ENCODE results near the gene DDX53.

Gene DDX53

DNA sequence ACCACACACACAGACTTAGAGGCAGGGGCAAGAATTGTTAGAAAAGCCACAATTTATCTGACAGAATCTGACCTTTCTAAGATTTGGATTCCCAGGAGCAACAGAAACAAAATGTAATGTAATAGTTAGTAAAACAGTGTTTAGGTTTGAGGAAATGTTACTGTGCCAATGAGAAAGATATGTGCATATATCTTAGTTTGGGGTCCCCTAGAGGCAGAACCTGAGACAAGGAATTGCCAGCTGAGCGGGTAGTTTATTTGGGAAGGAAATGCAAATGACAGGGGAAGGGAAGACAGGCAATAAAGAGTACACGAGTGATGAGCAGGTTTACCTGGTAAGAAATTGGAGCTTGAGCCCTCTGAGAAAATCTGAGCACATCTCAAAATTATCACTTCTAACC lies 31.3 kb upstream of the DDX53 start:
- DNase-seq: no peak
- ChIA-PET POLR2A (no interaction called here), CTCF (no interaction called here)
- H3K9me3 ChIP-seq (ENCODE audit: control extremely low read depth in 1 of 5, control insufficient read depth in 4 of 5, insufficient read depth in 2 of 5, low read depth in 1 of 5, low read length in 4 of 5): peaks cover 0 to 1% (median 0%) of the 10 kb centered on the region in 5 experiments
- no peaks in the 10 kb centered on the region for H3K4me1 ChIP-seq (ENCODE audit: control extremely low read depth in 1 of 4, control insufficient read depth in 4 of 4, insufficient read depth in 4 of 4, low read length in 3 of 4)
- H3K4me3 ChIP-seq (ENCODE audit: control insufficient read depth in 1 of 7, extremely low read depth in 1 of 7, insufficient read depth in 4 of 7, low read depth in 2 of 7, low read length in 6 of 7): no peak overlapping the region
- H3K36me3 ChIP-seq (ENCODE audit: control insufficient read depth in 4 of 4, insufficient read depth in 4 of 4, low read length in 3 of 4): no peaks in the 10 kb centered on the region
- peaks cover 0 to 2% (median 0%) of the 10 kb centered on the region in 5 experiments for H3K27me3 ChIP-seq (replicated peaks in 2 of 5; ENCODE audit: control insufficient read depth in 4 of 5, insufficient read depth in 5 of 5, low read length in 4 of 5)
- WGBS (ENCODE audit: insufficient coverage): 60% methylated on average over 1 of the region's 2 CpGs
- H3K27ac ChIP-seq (ENCODE audit: insufficient read depth in 1 of 2, low read depth in 1 of 2, low read length in 2 of 2, poor library complexity in 1 of 2, severe bottlenecking in 2 of 2): no peak overlapping the region

DNA sequence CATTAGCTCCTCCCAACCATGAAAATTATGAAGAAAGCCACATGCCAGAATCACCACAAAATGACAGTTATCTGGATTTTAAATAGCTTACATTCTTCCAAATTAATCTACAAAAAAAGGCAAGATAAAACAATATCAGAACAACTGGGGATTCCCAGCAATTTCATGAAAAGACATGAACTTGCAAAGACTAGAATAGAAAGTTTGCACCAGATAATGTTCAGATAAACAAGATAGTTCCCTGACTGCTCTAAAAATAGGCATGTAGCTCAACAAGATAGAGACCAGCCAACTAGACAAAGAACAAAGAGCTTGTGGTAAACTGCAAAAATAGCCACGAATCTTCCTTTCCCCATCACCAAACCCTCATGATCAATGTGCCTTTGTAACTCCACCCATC lies 30.3 kb upstream of the DDX53 start:
- DNase-seq: peak in 1 of 3 donors; percentile 28
- 40% methylated on average over 1 of the region's 1 CpG for WGBS (ENCODE audit: insufficient coverage)
- Histone ChIP-seq H3K9me3 (ENCODE audit: control extremely low read depth in 1 of 5, control insufficient read depth in 4 of 5, insufficient read depth in 2 of 5, low read depth in 1 of 5, low read length in 4 of 5) (peaks cover 0 to 1% (median 0%) of the 10 kb centered on the region in 5 experiments), H3K27me3 (replicated peaks in 2 of 5; ENCODE audit: control insufficient read depth in 4 of 5, insufficient read depth in 5 of 5, low read length in 4 of 5) (peaks cover 0 to 2% (median 0%) of the 10 kb centered on the region in 5 experiments), H3K4me3 (ENCODE audit: control insufficient read depth in 1 of 7, extremely low read depth in 1 of 7, insufficient read depth in 4 of 7, low read depth in 2 of 7, low read length in 6 of 7) (no peak overlapping the region), H3K4me1 (ENCODE audit: control extremely low read depth in 1 of 4, control insufficient read depth in 4 of 4, insufficient read depth in 4 of 4, low read length in 3 of 4) (no peaks in the 10 kb centered on the region), H3K36me3 (ENCODE audit: control insufficient read depth in 4 of 4, insufficient read depth in 4 of 4, low read length in 3 of 4) (no peaks in the 10 kb centered on the region), H3K27ac (ENCODE audit: insufficient read depth in 1 of 2, low read depth in 1 of 2, low read length in 2 of 2, poor library complexity in 1 of 2, severe bottlenecking in 2 of 2) (no peak overlapping the region)
- POLR2A ChIA-PET: no interaction called here
- CTCF ChIA-PET: interaction anchor here (0.9 kb wide), 1 partner anchor 21 kb away, joined by 3 read pairs; no protein-coding TSS in a partner anchor

GRCh38 chrX:22970861-22971260 lies 28.9 kb upstream of the DDX53 start:
- H3K9me3 ChIP-seq (ENCODE audit: control extremely low read depth in 1 of 5, control insufficient read depth in 4 of 5, insufficient read depth in 2 of 5, low read depth in 1 of 5, low read length in 4 of 5): peaks cover 0 to 3% (median 0%) of the 10 kb centered on the region in 5 experiments
- no peak overlapping the region for H3K4me3 ChIP-seq (ENCODE audit: control insufficient read depth in 1 of 7, extremely low read depth in 1 of 7, insufficient read depth in 4 of 7, low read depth in 2 of 7, low read length in 6 of 7)
- ChIA-PET POLR2A (no interaction called here), CTCF (no interaction called here)
- H3K27me3 ChIP-seq (replicated peaks in 2 of 5; ENCODE audit: control insufficient read depth in 4 of 5, insufficient read depth in 5 of 5, low read length in 4 of 5): peaks cover 0 to 2% (median 0%) of the 10 kb centered on the region in 5 experiments
- no CpG with 5 or more reads among the region's 1 CpG for WGBS (ENCODE audit: insufficient coverage)
- no peaks in the 10 kb centered on the region for H3K36me3 ChIP-seq (ENCODE audit: control insufficient read depth in 4 of 4, insufficient read depth in 4 of 4, low read length in 3 of 4)
- no peak overlapping the region for H3K27ac ChIP-seq (ENCODE audit: insufficient read depth in 1 of 2, low read depth in 1 of 2, low read length in 2 of 2, poor library complexity in 1 of 2, severe bottlenecking in 2 of 2)
- no peak for DNase-seq
- H3K4me1 ChIP-seq (ENCODE audit: control extremely low read depth in 1 of 4, control insufficient read depth in 4 of 4, insufficient read depth in 4 of 4, low read length in 3 of 4): no peaks in the 10 kb centered on the region

- 100% methylated on average over 2 of the region's 4 CpGs for WGBS (ENCODE audit: insufficient coverage)
- CTCF ChIA-PET: no interaction called here
These were observed 25.1 kb upstream of the DDX53 start for GRCh38 chrX:22974616-22975015.

DNA sequence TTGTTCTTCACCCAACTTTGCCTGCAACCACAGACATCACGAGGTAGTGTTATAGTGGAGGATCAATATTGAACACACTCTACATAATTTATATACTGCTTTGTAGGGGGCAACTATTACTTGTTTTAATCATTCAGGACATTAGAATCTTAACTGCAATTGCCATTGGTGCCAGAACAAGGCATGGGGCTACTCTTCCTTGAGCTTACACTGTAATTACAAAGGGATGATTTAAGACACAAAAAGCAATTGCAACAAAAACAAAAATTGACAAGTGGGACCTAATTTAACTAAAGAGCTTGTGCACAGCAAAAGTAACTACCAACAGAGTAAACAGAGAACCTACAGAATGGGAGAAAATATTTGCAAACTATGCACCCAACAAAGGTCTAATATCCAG lies 24.0 kb upstream of the DDX53 start:
- no peak for DNase-seq
- Histone ChIP-seq H3K4me1 (ENCODE audit: control extremely low read depth in 1 of 4, control insufficient read depth in 4 of 4, insufficient read depth in 4 of 4, low read length in 3 of 4) (no peaks in the 10 kb centered on the region), H3K36me3 (ENCODE audit: control insufficient read depth in 4 of 4, insufficient read depth in 4 of 4, low read length in 3 of 4) (no peaks in the 10 kb centered on the region), H3K4me3 (ENCODE audit: control insufficient read depth in 1 of 7, extremely low read depth in 1 of 7, insufficient read depth in 4 of 7, low read depth in 2 of 7, low read length in 6 of 7) (no peak overlapping the region), H3K27ac (ENCODE audit: insufficient read depth in 1 of 2, low read depth in 1 of 2, low read length in 2 of 2, poor library complexity in 1 of 2, severe bottlenecking in 2 of 2) (no peak overlapping the region), H3K27me3 (replicated peaks in 2 of 5; ENCODE audit: control insufficient read depth in 4 of 5, insufficient read depth in 5 of 5, low read length in 4 of 5) (peaks cover 0 to 1% (median 0%) of the 10 kb centered on the region in 5 experiments), H3K9me3 (ENCODE audit: control extremely low read depth in 1 of 5, control insufficient read depth in 4 of 5, insufficient read depth in 2 of 5, low read depth in 1 of 5, low read length in 4 of 5) (peaks cover 0 to 3% (median 0%) of the 10 kb centered on the region in 5 experiments)
- no CpG with 5 or more reads among the region's 1 CpG for WGBS (ENCODE audit: insufficient coverage)
- ChIA-PET CTCF (no interaction called here), POLR2A (no interaction called here)

More at GRCh38 chrX:22974616-22975015, 25.1 kb upstream of the DDX53 start:
- no peak for DNase-seq
- Histone ChIP-seq H3K36me3 (ENCODE audit: control insufficient read depth in 4 of 4, insufficient read depth in 4 of 4, low read length in 3 of 4) (no peaks in the 10 kb centered on the region), H3K27me3 (replicated peaks in 2 of 5; ENCODE audit: control insufficient read depth in 4 of 5, insufficient read depth in 5 of 5, low read length in 4 of 5) (peaks cover 0 to 2% (median 0%) of the 10 kb centered on the region in 5 experiments), H3K27ac (ENCODE audit: insufficient read depth in 1 of 2, low read depth in 1 of 2, low read length in 2 of 2, poor library complexity in 1 of 2, severe bottlenecking in 2 of 2) (no peak overlapping the region), H3K4me3 (ENCODE audit: control insufficient read depth in 1 of 7, extremely low read depth in 1 of 7, insufficient read depth in 4 of 7, low read depth in 2 of 7, low read length in 6 of 7) (no peak overlapping the region), H3K4me1 (ENCODE audit: control extremely low read depth in 1 of 4, control insufficient read depth in 4 of 4, insufficient read depth in 4 of 4, low read length in 3 of 4) (no peaks in the 10 kb centered on the region), H3K9me3 (ENCODE audit: control extremely low read depth in 1 of 5, control insufficient read depth in 4 of 5, insufficient read depth in 2 of 5, low read depth in 1 of 5, low read length in 4 of 5) (peaks cover 0 to 3% (median 0%) of the 10 kb centered on the region in 5 experiments)
- POLR2A ChIA-PET: no interaction called here

DNA sequence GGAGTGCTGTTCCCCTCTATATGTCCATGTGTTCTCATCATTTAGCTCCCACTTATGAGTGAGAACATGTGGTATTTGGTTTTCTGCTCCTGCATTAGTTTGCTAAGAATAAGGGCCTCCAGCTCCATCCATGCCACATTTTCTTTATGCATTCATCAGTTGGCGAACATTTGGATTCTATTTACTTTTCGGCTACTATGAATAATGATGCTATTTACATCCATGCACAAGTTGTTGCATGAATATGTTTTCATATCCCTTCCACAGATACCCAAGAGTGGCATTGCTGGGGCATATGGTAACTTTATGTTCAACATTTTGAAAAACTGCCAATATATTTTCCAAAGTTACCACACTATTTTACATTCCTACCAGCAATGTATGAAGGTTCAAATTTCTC lies 13.8 kb upstream of the DDX53 start:
- CTCF ChIA-PET: no interaction called here
- WGBS (ENCODE audit: insufficient coverage): no CpG with 5 or more reads among the region's 2 CpGs
- no peak overlapping the region for H3K27ac ChIP-seq (ENCODE audit: insufficient read depth in 1 of 2, low read depth in 1 of 2, low read length in 2 of 2, poor library complexity in 1 of 2, severe bottlenecking in 2 of 2)
- no peak for DNase-seq
- H3K9me3 ChIP-seq (ENCODE audit: control extremely low read depth in 1 of 5, control insufficient read depth in 4 of 5, insufficient read depth in 2 of 5, low read depth in 1 of 5, low read length in 4 of 5): no peaks in the 10 kb centered on the region
- no peak overlapping the region for H3K4me3 ChIP-seq (ENCODE audit: control insufficient read depth in 1 of 7, extremely low read depth in 1 of 7, insufficient read depth in 4 of 7, low read depth in 2 of 7, low read length in 6 of 7)
- H3K27me3 ChIP-seq (replicated peaks in 2 of 5; ENCODE audit: control insufficient read depth in 4 of 5, insufficient read depth in 5 of 5, low read length in 4 of 5): no peaks in the 10 kb centered on the region
- POLR2A ChIA-PET: no interaction called here
- H3K4me1 ChIP-seq (ENCODE audit: control extremely low read depth in 1 of 4, control insufficient read depth in 4 of 4, insufficient read depth in 4 of 4, low read length in 3 of 4): no peaks in the 10 kb centered on the region
- no peaks in the 10 kb centered on the region for H3K36me3 ChIP-seq (ENCODE audit: control insufficient read depth in 4 of 4, insufficient read depth in 4 of 4, low read length in 3 of 4)

GRCh38 chrX:22987452-22987851 lies 12.3 kb upstream of the DDX53 start:
- H3K9me3 ChIP-seq (ENCODE audit: control extremely low read depth in 1 of 5, control insufficient read depth in 4 of 5, insufficient read depth in 2 of 5, low read depth in 1 of 5, low read length in 4 of 5): no peaks in the 10 kb centered on the region
- WGBS (ENCODE audit: insufficient coverage): no CpG with 5 or more reads among the region's 1 CpG
- no peaks in the 10 kb centered on the region for H3K27me3 ChIP-seq (replicated peaks in 2 of 5; ENCODE audit: control insufficient read depth in 4 of 5, insufficient read depth in 5 of 5, low read length in 4 of 5)
- H3K36me3 ChIP-seq (ENCODE audit: control insufficient read depth in 4 of 4, insufficient read depth in 4 of 4, low read length in 3 of 4): no peaks in the 10 kb centered on the region
- H3K4me3 ChIP-seq (ENCODE audit: control insufficient read depth in 1 of 7, extremely low read depth in 1 of 7, insufficient read depth in 4 of 7, low read depth in 2 of 7, low read length in 6 of 7): no peak overlapping the region
- CTCF ChIA-PET: no interaction called here
- no peak for DNase-seq
- no peak overlapping the region for H3K27ac ChIP-seq (ENCODE audit: insufficient read depth in 1 of 2, low read depth in 1 of 2, low read length in 2 of 2, poor library complexity in 1 of 2, severe bottlenecking in 2 of 2)
- POLR2A ChIA-PET: no interaction called here
- no peaks in the 10 kb centered on the region for H3K4me1 ChIP-seq (ENCODE audit: control extremely low read depth in 1 of 4, control insufficient read depth in 4 of 4, insufficient read depth in 4 of 4, low read length in 3 of 4)

Data from common myeloid progenitor, CD34-positive (primary cell).